ENCODE results near the gene TREM1. TPM values are rescaled to one million over a fixed set of nuclear protein-coding genes. Genes with fewer than 3 reads are reported as not detected.

TREM1 gene
- total RNA-seq, 1 experiment from 2014 or later, result not detected

GRCh38 chr6:41273714-41274113 is 12.8 kb downstream of the TREM1 start:
- no peak for TF ChIP-seq CTCF (IDR thresholded peaks at IDR 0.05; ENCODE audit: insufficient read depth in 1 of 2, low read depth in 1 of 2, low read length in 1 of 2, severe bottlenecking in 1 of 2, unreplicated experiment in 1 of 2)
- no peak for DNase-seq
- Mint-ChIP-seq H3K4me3 (ENCODE audit: unreplicated experiment) (no peak overlapping the region), H3K9me3 (ENCODE audit: unreplicated experiment) (no peaks in the 10 kb centered on the region), H3K27me3 (ENCODE audit: insufficient read depth, unreplicated experiment) (peaks cover 17% of the 10 kb centered on the region), H3K27ac (ENCODE audit: unreplicated experiment) (no peak overlapping the region), H3K36me3 (ENCODE audit: insufficient read depth, unreplicated experiment) (peaks cover 4% of the 10 kb centered on the region), H3K4me1 (ENCODE audit: low read depth, unreplicated experiment) (no peaks in the 10 kb centered on the region)
- Histone ChIP-seq H3K9me3 (no peaks in the 10 kb centered on the region), H3K4me3 (ENCODE audit: low read depth, low read length) (no peak overlapping the region), H3K4me1 (no peaks in the 10 kb centered on the region), H3K36me3 (ENCODE audit: control insufficient read depth, insufficient read depth, low read length) (no peaks in the 10 kb centered on the region), H3K27me3 (replicated peaks; ENCODE audit: control insufficient read depth, insufficient read depth, low read length) (no peaks in the 10 kb centered on the region; the same call in 1 of the 2 replicates)
- intact Hi-C loops (cut with micrococcal nuclease; ENCODE audit: unreplicated experiment), result no loop called here
- CTCF ChIA-PET, result no interaction called here
- no TSS peak for BruUV-seq (replicated peaks)
- POLR2A ChIA-PET, result no interaction called here

- H3K27me3 Mint-ChIP-seq (ENCODE audit: insufficient read depth, unreplicated experiment), result peaks cover 17% of the 10 kb centered on the region
- no peak overlapping the region for H3K4me3 Mint-ChIP-seq (ENCODE audit: unreplicated experiment)
- Histone ChIP-seq H3K4me1 (no peaks in the 10 kb centered on the region), H3K4me3 (ENCODE audit: low read depth, low read length) (no peak overlapping the region), H3K36me3 (ENCODE audit: control insufficient read depth, insufficient read depth, low read length) (no peaks in the 10 kb centered on the region), H3K27me3 (replicated peaks; ENCODE audit: control insufficient read depth, insufficient read depth, low read length) (no peaks in the 10 kb centered on the region; the same call in 1 of the 2 replicates), H3K9me3 (no peaks in the 10 kb centered on the region)
- no TSS peak for BruUV-seq (replicated peaks)
- no peak for DNase-seq
- intact Hi-C loops (cut with micrococcal nuclease; ENCODE audit: unreplicated experiment), result no loop called here
- CTCF ChIA-PET, result no interaction called here
- POLR2A ChIA-PET, result no interaction called here
- H3K36me3 Mint-ChIP-seq (ENCODE audit: insufficient read depth, unreplicated experiment), result peaks cover 4% of the 10 kb centered on the region
- no peaks in the 10 kb centered on the region for H3K4me1 Mint-ChIP-seq (ENCODE audit: low read depth, unreplicated experiment)
- no peak overlapping the region for H3K27ac Mint-ChIP-seq (ENCODE audit: unreplicated experiment)
- no peak for TF ChIP-seq CTCF (IDR thresholded peaks at IDR 0.05; ENCODE audit: insufficient read depth in 1 of 2, low read depth in 1 of 2, low read length in 1 of 2, severe bottlenecking in 1 of 2, unreplicated experiment in 1 of 2)
- H3K9me3 Mint-ChIP-seq (ENCODE audit: unreplicated experiment), result no peaks in the 10 kb centered on the region
Observed at GRCh38 chr6:41272591-41273240, 13.8 kb downstream of the TREM1 start.

- Histone ChIP-seq H3K4me1 (no peaks in the 10 kb centered on the region), H3K27me3 (replicated peaks; ENCODE audit: control insufficient read depth, insufficient read depth, low read length) (no peaks in the 10 kb centered on the region; the same call in 1 of the 2 replicates), H3K36me3 (ENCODE audit: control insufficient read depth, insufficient read depth, low read length) (no peaks in the 10 kb centered on the region), H3K4me3 (ENCODE audit: low read depth, low read length) (no peak overlapping the region), H3K9me3 (no peaks in the 10 kb centered on the region)
- peaks cover 4% of the 10 kb centered on the region for H3K36me3 Mint-ChIP-seq (ENCODE audit: insufficient read depth, unreplicated experiment)
- H3K27me3 Mint-ChIP-seq (ENCODE audit: insufficient read depth, unreplicated experiment), result peaks cover 21% of the 10 kb centered on the region
- no peak for DNase-seq
- no peak for TF ChIP-seq CTCF (IDR thresholded peaks at IDR 0.05; ENCODE audit: insufficient read depth in 1 of 2, low read depth in 1 of 2, low read length in 1 of 2, severe bottlenecking in 1 of 2, unreplicated experiment in 1 of 2)
- no TSS peak for BruUV-seq (replicated peaks)
- CTCF ChIA-PET, result no interaction called here
- H3K9me3 Mint-ChIP-seq (ENCODE audit: unreplicated experiment), result no peaks in the 10 kb centered on the region
- no peak overlapping the region for H3K27ac Mint-ChIP-seq (ENCODE audit: unreplicated experiment)
- POLR2A ChIA-PET, result no interaction called here
- no peaks in the 10 kb centered on the region for H3K4me1 Mint-ChIP-seq (ENCODE audit: low read depth, unreplicated experiment)
- intact Hi-C loops (cut with micrococcal nuclease; ENCODE audit: unreplicated experiment), result no loop called here
- no peak overlapping the region for H3K4me3 Mint-ChIP-seq (ENCODE audit: unreplicated experiment)
Observed at GRCh38 chr6:41271901-41272395, 14.5 kb downstream of the TREM1 start.

Data from Caco-2 (cell line).